OCI-LY3 (cell line): Measurements from ENCODE around the gene DEFB131B.
"Not testable (repeated sequence)": the region's sequence is repeated elsewhere in the genome, so short reads cannot be mapped to it uniquely, and the experiment has no call there.

Source experiments
- EZH2phosphoT487 ChIP-seq: fragments of 200-600 bp; shearing (Covaris generic); IDR thresholded peaks from 2 replicates; pipeline ENCODE4 v1.6.1; 2018; ENCODE audit warnings: antibody characterized with exemption, mixed run types, low read depth
- TF ChIP-seq, protein P1 (sequence below): fragments of 200-600, 300-600 bp; sonication (generic); IDR thresholded peaks from 2 replicates; pipeline ENCODE4 v1.5.1; 2014; ENCODE audit warnings: antibody characterized with exemption, low read length, low read depth

DNA sequence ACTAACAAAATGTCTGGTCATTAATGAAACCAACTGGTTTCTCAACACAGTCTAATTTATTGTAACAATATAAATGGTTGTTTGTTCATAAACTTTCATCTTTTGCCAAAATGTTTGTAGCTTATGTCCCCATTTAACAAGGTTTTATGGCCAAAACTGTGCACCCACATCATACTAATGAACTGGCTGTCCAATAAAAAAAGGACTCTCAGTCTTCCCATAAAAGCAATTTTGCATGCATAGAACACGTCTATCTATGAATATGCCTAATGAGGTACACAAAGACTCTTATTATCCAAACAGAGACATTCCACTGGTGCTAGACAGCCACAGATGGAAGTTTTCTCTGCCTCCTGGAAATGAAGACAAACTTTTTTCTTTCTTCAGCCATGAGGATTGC lies 45.4 kb upstream of the DEFB131B start, which contains the start of gene DEFB108B:
- TF ChIP-seq, protein P1, sequence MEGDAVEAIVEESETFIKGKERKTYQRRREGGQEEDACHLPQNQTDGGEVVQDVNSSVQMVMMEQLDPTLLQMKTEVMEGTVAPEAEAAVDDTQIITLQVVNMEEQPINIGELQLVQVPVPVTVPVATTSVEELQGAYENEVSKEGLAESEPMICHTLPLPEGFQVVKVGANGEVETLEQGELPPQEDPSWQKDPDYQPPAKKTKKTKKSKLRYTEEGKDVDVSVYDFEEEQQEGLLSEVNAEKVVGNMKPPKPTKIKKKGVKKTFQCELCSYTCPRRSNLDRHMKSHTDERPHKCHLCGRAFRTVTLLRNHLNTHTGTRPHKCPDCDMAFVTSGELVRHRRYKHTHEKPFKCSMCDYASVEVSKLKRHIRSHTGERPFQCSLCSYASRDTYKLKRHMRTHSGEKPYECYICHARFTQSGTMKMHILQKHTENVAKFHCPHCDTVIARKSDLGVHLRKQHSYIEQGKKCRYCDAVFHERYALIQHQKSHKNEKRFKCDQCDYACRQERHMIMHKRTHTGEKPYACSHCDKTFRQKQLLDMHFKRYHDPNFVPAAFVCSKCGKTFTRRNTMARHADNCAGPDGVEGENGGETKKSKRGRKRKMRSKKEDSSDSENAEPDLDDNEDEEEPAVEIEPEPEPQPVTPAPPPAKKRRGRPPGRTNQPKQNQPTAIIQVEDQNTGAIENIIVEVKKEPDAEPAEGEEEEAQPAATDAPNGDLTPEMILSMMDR, result not testable (repeated sequence)
- not testable (repeated sequence) for TF ChIP-seq EZH2phosphoT487
